GM18873 (cell line): ENCODE results near the gene ZFTA.

Experiments used
- ATAC-seq: cut with Tn5 transposase; IDR thresholded peaks from one replicate; pipeline ENCODE4 v1.9.1; 2021; ENCODE audit warnings: mild to moderate bottlenecking, moderate library complexity, moderate number of reproducible peaks; ENCODE audit not compliant: unreplicated experiment, low FRiP score

Gene ZFTA

DNA sequence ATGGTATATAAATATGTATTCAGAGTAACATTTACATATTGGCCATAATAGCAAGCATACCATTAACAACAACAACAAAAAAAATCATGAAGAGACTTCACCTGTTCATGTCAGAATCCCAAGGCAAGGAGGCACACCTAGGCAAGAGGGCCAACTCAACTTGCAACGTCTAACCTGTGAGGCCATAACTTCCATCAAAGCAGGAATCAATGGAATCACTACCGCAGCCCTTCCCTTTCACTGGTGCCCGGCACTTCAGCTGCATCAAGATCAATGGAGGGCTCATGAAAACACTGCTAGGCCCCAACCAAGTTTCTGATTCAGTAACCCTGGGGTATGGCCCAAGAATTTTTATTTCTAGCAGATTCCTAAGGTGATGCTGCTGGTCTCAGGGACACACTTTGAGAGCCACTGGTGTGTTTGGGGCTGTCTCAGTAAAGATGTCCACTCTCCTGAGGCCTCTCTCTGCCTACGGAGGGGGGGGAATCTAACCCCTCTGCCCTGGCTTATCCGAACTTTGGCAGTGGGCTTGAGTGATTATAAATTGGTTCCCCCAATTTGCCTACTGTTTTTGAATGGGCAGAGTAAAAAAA is 8.0 kb downstream of the ZFTA start:
- no peak for ATAC-seq

DNA sequence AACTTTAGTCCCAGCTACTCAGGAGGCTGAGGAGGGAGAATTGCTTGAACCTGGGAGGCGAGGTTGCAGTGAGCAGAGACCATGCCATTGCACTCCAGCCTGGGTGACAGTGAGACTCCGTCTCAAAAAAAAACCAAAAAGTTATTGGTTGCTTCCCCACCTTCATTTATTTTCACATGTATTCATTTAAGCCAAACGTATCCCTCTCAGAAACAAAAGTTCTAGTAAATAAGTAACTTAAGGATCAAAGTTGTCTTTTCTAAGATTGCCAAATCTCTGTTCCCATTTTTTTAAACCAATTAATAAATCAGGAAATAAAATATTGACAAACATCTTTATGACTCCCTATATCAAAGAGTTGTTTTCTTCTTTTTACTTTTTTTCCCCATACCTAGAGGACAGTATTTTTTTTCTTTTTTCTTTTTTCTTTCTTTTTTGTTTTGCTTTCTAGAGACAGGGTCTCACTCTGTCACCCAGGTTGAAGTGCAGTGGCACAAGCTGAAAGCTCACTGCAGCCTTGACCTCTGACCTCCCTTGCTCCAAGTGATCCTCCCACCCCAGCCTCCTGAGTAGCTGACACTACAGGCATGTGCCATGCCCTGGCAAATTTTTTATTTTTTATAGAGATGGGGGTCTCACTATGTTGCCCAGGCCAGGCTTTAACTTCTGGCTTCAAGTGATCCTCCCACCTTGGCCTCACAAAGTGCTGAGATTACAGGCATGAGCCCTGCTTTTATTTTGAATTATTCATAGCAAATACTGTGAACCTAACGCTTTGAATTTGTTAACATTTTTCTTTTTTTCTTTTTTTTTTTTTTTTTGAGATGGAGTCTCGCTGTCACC is 11.4 kb downstream of the ZFTA start:
- ATAC-seq = no peak

DNA sequence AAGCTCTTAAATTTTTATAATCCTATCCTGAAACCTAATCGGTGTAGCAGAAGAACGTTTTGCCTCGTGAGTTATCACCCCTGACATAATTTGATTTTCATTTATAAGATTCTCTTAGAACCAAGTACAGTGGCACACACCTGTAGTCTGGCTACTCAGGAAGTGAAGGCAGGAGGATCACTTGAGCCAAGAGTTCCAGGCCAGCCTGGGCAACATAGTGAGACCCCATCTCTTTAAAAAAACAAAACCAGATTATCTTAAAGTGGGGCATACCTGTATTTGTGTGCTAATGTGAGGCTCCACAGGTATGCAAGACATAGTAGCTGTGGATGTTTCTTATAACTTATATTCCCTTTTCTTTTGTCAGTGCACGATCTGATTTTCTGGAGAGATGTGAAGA is 19.0 kb downstream of the ZFTA start:
- ATAC-seq = no peak

DNA sequence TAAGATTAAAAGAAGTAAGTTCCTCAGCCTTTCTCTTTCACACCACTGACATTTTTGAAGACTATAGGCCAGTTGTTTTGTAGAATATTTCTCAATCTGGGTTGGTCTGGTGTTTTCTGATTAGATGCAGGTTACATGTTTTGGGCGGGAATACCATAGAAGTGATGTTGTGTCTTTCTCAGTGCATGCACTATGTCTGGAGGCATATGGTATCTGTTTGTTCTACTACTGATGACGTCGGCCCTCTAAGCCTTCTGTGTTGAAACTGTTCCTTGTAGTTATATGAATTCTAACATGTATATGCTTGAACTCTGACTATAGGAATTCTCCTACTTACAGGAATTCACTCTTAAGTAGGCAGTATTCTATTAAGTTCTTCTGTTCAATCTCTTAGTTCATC is 21.6 kb downstream of the ZFTA start:
- ATAC-seq = no peak

DNA sequence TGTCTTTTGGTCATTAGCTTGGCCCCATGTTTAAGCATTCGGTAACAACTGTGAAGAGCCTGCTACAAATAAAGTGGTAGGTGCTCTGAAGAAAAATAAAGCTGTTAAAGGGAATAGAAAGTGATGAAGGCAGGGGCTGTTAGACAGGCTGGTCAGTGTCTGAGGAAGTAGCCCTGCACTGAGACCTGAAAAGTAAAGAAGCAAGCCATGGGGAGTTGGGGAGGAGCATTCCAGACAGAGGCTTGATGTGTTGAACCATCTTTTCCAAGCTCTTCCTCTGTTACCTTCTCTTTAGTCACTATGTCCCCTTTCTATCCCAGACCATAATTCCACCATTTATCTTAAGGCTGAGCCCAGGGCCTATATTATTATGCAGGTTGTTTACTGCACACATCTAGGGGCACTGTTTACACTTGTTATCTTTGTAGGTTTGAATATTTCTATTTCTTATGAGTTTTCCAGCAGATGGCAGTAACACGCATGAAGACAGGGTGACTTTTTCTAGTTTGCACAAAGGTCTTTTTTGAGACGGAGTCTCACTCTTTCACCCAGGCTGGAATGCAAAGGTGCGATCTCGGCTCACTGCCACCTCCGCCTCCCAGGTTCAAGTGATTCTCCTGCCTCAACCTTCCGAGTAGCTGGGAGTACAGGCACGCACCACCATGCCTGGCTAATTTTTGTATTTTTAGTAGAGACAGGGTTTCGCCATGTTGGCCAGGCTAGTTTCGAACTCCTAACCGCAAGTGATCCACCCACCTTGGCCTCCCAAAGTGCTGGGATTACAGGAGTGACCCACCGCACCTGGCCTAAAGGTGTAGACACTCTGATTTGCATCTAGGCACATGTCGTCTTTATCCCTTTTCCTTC is 23.0 kb downstream of the ZFTA start:
- no peak for ATAC-seq

DNA sequence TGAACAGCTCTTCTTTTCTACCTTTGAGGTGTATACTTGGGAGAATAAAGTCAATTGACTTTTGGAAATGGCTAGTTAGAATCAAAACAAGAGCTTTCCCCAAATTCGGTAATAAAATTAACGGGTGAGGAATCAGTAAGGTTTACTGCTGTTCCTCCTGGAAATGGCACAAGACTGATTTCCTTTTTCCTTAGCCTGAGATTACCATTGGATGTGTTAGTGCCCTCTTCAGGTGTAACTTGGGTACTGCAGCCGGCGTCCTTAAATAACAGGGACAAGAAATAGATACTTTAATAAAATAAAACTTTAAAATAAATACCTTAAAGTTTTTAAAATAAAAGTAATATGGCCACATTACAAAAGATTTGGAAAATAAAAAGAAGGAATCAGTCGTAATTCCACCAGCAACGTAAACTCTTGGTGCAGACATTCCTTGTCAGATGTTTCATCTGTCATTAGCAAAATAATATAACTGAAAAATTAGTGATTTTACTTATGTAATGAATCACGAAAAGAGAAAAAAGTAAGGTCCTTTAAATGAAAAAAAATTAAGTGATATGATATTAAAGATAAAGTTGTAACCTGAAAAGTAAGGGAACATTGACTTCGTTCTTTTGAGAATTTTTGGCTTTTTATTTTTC is 29.7 kb downstream of the ZFTA start:
- no peak for ATAC-seq

DNA sequence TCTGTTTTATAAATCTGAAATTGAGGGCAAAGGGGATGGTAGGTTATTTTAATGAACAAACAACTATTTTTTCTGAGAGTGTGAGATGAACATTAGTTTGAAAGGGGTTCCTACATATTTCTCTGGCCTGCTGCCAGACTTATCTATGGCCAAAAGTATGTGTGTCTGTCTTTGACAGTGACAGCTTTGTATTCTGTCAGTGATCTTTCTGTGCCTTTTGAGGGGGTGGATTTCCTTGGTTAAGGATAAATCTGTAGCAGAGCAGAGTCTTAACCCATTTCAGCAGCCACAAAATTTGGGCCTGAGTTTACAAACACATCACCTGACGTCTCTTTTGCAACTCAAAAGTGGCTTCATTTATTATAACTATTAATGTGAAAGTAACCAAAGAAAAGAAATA is 30.9 kb downstream of the ZFTA start:
- no peak for ATAC-seq

DNA sequence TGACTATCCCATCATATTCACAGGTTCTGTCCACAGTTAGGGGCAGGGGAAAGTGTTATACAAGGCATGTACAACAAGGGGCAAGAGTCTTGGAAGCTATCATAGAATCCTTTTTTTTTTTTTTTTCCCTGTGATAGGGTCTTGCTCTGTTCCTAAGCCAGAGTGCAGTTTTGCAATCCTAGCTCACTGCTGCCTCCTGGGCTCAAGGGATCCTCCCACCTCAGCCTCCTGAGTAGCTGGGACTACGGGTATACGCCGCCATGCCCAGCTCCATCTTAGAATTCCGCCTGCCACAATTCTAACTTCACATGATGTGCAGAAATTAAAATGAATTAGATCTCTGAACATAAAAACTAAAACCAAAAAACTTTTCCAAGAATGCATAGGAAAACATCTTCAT is 31.7 kb downstream of the ZFTA start:
- no peak for ATAC-seq

DNA sequence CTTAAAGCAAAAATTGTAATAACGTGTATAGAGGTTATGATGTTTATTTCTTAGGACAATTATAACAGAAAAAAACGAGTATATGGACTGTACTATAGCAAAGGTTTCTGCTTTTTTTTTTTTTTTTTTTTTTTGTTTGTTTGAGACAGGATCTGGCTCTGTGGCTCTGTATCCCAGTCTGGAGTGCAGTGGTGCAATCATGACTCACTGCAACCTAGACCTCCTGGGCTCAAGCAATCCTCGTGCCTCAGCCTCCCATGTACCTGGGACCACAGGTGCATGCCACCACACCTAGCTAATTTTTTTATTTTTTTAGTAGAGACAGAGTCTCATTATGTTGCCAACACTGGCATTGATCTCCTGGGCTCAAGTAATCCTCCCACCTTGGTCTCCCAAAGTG is 39.2 kb downstream of the ZFTA start:
- ATAC-seq = no peak

DNA sequence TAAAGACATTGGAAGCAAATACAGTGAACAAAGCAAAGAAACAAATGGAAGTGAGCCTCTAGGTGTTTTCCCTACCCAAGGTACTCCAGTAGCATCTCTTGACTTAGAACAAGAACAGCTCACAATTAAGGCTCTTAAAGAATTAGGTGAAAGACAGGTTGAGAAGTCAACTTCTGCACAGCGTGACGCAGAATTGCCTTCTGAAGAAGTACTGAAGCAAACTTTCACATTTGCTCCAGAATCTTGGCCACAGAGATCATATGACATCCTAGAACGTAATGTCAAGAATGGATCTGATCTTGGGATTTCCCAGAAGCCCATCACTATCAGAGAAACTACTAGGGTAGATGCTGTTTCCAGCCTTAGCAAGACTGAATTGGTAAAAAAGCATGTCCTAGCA is 48.0 kb downstream of the ZFTA start:
- no peak for ATAC-seq

DNA sequence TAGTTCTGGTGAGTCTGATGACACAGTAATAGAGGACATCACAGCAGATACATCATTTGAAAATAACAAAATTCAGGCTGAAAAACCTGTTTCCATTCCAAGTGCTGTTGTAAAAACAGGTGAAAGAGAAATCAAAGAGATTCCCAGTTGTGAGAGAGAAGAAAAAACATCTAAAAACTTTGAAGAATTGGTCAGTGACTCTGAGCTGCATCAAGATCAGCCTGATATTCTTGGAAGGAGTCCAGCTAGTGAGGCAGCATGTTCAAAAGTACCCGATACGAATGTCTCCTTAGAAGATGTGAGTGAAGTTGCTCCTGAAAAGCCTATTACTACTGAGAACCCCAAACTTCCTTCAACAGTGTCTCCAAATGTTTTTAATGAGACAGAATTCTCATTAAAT is 48.6 kb downstream of the ZFTA start:
- ATAC-seq = no peak

DNA sequence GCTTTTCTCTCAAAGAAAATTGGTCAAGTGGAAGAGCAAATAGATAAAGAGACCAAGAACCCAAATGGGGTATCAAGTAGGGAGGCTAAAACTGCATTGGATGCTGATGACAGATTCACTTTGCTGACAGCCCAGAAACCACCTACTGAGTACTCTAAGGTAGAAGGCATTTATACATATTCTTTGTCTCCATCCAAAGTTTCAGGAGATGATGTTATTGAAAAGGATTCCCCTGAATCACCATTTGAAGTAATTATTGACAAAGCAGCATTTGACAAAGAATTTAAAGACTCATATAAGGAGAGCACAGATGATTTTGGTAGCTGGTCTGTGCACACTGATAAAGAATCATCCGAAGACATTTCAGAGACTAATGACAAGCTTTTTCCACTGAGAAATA is 49.6 kb downstream of the ZFTA start:
- no peak for ATAC-seq
